ENCODE measurements around the gene RHOJ.
"Not testable (repeated sequence)": the region's sequence is repeated elsewhere in the genome, so short reads cannot be mapped to it uniquely, and the experiment has no call there.

The RHOJ gene

DNA sequence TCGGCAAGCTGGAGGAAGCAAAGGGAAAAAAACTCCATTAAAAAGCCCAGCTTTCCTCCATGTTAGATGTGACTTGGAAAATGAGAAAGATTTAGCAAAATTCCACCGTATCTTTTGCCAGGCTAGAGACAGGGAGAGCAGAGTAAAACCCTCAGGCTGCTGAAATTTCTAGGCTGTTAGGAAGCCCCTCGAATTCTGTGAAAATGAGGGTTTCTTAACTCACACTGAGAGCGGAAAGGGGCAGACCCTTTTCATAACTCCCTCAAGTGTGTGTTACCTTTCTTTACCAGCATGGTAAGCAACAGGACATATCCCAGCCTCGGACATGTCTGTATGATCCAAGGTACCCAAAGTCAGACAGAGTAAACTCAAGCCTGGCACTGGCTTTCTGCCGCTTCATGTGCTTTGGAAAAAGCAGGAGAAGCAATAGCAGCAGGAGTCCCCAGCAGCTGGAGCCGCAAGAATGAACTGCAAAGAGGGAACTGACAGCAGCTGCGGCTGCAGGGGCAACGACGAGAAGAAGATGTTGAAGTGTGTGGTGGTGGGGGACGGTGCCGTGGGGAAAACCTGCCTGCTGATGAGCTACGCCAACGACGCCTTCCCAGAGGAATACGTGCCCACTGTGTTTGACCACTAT, at the start of gene RHOJ:
TSS of gene RHOJ (plus strand) at position 37 of the 637 bp plus-strand sequence. CDS start at position 464, 427 bp downstream.
- peak; percentile 77 for DNase-seq (ENCODE audit: low spot score)

DNA sequence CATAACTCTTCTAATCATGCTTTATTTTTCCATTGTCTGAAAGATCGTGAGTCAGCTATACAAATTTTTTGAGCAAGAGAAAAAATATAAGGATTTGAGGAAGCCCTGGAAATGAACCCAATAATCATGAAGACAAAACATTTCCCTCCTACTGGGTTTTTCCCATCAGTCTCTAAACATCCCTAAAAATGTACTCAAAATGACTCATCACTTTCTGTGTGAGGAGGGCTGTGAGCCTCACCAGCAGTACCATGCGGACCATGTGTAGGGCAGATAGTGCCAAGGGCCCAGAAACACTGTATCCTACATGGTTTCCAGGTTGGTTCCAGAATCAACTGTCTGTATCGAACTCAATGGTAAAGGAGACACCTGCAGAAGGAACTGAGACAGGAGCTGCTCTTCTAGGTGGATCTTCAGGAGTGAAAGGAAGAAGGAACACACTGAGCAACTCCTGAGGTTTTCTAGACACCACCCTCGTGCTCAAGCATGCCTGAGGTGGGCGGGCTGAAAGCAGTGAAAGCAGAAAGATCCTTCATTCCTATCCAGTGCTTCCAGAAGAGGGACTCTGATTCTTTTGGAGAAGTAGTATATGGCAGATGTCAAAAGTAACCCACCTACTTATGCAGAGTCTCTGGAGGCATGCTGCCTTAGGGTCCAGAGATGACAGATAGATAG, 48.6 kb upstream of the RHOJ start:
- DNase-seq (ENCODE audit: low spot score) = no peak

DNA sequence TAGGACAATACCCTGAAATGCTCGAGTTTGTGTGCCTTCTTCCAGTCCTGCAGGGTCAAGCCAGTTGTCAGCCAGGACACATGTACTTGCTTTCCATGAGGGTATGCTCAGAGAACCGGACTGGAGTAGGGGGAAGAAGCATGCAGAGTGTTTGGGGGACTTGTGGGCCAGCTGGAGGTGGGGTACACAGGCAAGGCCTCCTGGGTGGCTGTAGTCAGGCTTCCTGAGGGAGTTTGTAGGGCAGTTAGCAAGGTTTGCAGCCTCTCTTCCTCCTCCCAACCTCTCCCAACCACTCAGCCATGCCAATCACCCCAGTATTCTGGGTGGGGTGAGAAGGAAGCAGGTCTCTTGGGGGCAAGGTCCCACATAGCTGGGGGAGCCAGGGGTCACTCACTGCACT, 47.0 kb upstream of the RHOJ start:
- DNase-seq (ENCODE audit: low spot score) = no peak

DNA sequence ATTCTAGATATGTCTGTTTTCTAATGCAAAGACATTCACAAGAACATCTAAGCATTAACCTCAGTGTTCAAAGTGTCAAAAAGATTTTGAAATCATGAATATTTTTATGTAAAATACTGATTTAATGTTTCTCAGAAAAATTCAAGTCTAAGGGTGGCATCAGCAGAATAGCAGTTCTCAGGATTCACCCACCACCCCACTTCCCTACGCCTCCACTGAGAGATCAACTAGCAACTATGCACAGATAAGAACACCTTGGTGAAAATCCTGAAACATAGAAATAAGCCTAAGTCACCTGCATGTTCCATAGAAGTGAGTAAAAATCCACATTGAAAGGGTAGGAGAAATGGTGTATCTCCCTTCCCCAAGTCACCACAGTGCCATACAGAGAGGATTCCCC, 40.9 kb upstream of the RHOJ start:
- no peak for DNase-seq (ENCODE audit: low spot score)

DNA sequence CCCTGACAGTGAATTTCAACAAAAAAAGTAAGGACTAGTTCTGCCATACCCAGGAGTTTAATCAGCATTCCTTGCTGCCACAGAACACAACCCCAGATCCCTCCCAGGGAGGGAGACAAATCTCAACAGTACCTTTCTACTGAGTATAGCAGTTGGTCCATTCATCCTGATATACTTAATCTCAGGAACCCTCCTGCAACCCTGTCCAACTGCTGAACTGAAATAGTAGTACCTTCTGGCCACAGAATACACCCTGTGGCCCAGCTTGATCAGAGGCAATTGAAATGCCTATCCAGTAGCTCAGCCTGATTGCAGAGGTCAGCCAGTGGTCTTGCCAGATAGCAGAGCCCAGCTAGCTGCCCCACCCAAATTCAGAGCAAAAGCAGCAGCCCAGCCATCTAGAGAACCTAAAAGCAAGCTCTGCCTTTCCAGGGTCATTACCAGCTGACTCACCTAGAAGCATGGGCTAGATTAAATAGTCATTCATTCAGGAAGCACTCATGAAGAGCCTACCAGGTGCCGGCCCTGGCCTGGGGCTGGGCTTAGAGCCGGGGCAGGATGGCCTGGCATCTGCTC, 40.0 kb upstream of the RHOJ start:
- DNase-seq (ENCODE audit: low spot score) = no peak

DNA sequence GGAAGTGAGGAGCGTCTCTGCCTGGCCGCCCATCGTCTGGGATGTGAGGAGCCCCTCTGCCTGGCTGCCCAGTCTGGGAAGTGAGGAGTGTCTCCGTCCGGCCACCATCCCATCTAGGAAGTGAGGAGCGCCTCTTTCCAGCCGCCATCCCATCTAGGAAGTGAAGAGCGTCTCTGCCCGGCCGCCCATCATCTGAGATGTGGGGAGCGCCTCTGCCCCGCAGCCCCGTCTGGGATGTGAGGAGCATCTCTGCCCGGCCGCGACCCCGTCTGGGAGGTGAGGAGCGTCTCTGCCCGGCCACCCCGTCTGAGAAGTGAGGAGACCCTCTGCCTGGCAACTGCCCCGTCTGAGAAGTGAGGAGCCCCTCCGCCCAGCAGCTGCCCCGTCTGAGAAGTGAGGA, 39.0 kb upstream of the RHOJ start:
- not testable (repeated sequence) for DNase-seq (ENCODE audit: low spot score)

DNA sequence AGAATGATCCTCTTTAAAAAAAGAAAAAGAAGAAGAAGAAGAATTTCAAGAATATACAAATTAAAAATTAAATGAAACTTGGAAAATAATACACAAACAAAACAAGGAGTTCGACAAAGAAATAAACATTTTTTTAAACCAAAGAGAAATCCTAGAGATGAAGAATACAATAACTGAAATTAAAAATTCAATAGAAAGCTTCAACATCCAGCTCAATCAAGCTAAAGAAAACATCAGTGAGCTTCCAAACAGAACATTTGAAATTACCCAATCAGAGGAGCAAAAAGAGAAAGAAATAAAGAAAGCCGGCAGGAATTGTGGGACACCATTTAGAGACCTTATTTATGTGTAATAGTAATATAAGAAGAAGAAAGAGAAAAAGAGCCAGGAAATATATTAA, 37.2 kb upstream of the RHOJ start:
- no peak for DNase-seq (ENCODE audit: low spot score)

DNA sequence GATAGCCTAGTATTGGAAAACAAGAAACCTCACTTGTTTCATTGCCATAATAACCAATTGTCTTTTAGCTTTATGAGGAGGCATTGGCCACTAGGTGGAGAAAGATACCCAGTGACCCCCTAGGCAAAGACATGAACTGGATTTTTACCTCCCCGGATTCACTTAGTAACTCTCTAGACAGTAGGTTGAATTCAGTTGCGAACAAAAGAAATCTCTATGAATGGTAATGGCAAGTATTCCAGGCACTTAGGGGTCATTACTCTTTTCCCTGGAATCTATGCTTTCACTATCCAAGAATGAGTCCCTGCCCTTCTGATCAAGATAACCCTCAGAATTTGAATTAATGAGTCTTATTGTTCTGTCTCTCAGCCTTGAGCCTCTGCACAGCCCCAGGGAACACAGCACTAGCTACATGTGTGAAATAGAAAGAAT, 29.5 kb upstream of the RHOJ start:
- DNase-seq (ENCODE audit: low spot score) = no peak

DNA sequence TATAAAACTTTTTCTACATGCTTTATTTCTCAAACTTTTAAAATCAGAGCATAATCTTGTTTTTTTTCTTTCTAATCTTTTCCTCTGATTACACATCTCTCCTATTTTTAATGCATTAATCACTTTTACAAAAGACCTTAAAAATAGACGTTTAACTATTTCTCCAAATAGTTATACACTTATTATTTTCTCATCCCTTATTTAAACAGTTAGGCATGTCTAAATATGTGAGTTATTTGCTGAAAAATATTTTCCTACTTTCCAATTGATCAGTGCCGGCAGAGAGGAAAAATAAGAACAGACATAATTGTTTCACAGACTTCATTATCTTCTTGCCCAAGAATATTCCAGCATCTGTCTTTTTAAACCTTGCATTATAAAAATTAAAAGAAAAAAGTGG, 28.7 kb upstream of the RHOJ start:
- DNase-seq (ENCODE audit: low spot score) = no peak

DNA sequence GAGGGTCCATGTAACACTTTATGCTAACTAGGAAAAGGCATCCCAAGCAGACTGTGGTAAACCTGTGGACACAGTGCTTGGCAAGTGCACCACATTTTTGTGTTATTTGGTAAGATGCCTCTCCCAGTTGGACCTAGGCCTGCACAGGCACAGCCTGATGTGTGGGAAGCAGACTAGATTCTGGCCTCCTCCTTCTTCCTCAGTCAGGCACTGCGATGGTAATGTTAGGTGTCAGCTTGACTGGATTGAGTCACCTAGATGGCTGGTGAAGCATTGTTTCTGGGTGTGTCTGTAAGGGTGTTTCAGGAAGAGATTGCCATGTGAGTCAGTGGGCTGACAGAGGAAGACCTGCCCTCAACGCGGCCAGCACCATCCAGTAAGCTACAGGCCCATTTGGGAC, 25.3 kb upstream of the RHOJ start:
- DNase-seq (ENCODE audit: low spot score) = no peak

DNA sequence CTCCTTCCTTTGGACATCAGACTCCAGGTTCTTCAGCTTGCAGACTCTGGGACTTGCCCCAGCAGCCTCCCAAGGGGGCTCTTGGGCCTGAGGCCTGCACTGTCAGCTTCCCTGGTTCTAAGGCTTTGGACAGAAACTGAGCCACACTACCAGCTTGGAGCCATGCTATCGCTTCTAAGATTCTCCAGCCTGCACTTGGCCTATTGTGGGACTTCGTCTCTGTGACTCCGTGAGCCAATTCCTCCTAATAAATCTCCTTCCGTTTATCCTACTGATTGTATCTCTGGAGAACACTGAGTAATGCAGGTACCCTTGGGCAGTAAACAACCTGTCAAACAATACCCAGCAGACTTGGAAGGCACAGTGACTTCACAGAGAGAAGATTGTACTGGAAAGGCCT, 24.9 kb upstream of the RHOJ start:
- no peak for DNase-seq (ENCODE audit: low spot score)

DNA sequence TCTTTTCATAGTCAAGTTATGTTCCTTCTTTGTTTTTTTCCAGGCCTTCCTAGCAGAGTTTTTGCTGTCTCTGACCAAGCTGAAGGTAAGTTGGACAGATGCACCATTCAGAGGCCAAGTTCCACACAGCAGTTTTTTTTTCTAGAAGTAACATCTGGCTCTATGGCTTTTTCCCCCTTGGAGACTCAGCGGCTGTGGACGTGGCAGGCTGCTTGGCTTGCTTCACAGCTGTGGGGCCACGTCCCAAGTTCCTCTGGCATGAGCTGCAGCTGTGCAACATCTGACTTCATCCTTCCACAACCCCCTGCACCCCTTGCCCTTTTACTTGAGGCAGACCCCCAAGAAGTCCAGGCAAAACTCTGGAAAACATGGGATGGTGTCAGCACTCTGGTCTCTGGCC, 24.2 kb upstream of the RHOJ start:
- no peak for DNase-seq (ENCODE audit: low spot score)

DNA sequence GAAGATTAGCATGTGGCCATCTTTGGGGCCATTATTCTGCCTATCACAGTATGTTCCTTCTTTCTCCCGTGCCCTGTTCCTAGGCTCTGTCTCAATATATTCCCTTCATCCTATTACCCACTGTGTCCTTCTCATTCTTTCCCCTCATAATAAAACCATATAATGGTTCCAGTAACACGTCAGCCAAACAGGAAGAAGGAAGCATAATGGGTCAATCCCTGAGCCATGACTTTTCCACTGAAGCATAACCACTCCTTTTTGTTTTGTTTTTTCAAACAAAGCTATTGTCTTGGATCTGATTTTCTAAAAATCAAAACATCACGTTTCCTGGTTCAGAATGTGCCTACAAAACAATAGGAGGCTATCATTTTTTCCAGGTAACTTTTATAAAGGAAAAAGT, 21.3 kb upstream of the RHOJ start:
- no peak for DNase-seq (ENCODE audit: low spot score)

DNA sequence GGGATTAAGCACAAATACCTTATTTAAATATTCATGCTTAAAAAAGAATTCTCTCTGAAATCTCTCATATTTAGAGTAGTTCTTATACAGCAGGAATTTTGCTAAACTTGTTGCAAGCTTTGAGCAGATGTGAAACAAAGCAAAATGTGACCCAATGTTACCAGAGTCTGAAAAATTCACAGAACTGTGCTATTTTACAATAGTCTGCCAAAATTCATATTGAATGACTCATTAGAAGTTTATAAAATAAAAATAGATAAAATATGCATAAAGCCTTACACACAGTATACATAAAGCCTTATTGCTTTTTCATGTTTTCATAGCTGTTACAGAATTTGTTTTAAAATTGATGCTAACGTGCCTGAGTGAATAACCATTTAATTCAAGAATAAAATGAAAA, 17.8 kb upstream of the RHOJ start:
- DNase-seq (ENCODE audit: low spot score) = no peak

DNA sequence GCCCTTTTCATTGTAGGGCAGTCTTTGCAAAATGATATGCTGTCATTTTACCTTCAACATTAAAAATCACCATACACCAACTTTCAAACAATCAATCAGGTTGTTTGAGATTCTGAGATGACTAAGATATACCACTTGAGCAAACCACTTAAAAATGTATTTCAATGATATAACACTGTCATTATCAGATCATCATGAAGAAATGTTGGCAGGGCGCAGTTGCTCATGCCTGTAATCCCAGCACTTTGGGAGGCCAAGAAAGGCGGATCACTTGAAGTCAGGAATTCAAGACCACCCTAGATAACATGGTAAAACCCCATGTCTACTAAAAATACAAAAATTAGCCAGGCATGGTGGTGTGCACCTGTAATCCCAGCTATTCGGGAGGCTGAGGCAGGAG, 13.0 kb upstream of the RHOJ start:
- DNase-seq (ENCODE audit: low spot score) = no peak

DNA sequence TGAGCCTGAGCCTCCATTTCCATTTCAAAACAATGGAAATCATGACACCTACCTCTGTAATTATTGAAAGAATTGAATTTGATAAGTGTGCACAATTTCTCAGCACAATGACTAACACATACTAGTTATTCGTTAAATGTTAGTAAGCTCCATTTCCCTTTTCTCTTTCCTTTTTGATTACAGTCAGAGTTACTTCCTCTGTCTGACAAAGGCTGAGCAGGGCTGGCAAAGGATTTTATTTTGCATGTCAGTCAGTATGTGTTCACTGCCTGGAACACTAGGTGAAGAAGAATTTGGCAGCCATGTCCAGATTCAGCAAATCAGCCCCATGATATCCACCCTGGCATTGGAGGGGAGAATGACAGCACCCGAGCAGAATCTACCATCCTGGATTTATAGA, 12.2 kb upstream of the RHOJ start:
- no peak for DNase-seq (ENCODE audit: low spot score)

DNA sequence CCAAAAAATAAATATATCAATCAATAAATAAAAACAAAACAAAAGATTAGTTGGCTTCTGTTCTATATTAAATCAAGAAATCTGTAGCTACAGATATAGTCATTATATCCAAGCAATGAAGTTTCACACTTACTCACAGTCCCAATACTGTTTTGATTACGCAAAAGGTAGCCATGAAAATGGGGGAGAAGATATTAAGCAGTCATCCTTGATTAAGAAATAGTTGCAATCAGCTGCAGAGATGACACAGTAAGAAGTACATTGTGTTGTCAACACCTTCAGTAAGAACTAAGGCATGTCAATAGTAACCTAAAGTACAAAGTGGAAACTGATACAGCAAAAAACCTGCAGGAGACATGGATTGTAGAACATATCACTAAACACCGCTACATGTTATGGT, 11.0 kb upstream of the RHOJ start:
- DNase-seq (ENCODE audit: low spot score) = no peak

DNA sequence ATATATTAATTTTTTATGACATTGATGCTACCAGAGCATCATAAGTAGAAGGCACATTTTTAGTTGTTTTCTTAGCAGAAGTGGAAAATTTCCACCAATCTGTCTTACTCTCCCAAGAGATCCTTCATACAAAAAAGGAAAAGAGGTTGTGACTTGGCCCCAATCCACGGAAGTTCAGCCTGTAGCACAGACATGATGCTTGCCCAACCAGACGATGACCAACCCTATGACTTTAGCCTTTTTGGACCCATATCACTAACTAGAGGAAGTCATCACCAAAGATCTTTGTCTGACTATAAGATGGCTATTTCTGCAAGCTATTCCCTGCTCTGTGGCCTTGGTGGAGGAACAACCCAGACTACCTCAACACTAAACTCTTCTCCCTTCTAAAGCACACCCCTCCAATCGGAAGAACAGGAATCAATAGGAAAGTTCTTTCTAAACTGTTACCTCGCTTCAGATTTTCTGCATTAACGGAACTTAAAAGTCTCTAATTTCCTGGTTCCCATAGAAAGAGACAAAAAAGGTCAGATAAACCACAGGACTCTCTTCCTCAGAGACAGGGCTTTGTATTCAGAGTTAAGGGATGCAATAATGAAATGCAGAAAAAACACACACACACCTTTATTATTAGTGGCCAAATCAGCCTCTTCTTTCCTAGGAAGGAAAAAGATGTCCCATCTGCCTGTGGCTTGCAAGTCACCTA, 4.1 kb upstream of the RHOJ start:
- no peak for DNase-seq (ENCODE audit: low spot score)

DNA sequence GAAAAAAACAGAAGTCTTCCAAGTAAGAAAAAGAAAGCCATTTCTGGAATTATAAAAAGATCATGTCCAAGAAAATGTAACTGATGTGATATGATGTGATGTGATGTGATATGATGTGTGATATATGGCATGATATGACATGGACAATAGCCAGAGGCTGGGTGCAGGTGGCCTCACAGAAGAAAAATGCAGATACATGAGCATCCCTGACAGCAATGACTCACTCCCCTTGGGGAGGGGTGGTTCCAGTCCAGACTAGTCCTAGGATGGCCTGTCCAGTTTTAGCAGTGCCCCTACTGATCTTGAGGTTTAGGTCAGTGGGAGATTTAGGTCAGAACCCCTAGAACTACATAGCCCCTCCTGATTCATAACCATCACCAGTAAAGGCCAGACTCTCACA, 3.5 kb upstream of the RHOJ start:
- DNase-seq (ENCODE audit: low spot score) = no peak

DNA sequence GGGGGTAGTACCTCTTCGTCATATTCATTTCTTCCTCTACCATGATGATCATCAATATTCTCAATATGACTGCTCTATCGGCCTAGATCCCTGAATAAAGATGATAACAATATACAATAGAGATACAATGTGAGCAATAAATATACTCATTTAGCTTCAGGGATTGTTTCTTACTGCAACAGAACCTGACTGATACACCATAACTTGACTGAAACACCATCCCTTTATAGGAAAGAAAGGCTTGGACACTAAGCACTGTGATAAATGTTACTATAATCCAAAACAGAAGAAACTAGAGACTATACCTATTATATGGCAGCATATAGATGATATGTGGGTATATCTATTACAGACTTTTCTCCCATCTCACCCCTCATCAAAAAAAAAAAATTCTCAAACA, 1.2 kb upstream of the RHOJ start:
- DNase-seq (ENCODE audit: low spot score) = no peak

DNA sequence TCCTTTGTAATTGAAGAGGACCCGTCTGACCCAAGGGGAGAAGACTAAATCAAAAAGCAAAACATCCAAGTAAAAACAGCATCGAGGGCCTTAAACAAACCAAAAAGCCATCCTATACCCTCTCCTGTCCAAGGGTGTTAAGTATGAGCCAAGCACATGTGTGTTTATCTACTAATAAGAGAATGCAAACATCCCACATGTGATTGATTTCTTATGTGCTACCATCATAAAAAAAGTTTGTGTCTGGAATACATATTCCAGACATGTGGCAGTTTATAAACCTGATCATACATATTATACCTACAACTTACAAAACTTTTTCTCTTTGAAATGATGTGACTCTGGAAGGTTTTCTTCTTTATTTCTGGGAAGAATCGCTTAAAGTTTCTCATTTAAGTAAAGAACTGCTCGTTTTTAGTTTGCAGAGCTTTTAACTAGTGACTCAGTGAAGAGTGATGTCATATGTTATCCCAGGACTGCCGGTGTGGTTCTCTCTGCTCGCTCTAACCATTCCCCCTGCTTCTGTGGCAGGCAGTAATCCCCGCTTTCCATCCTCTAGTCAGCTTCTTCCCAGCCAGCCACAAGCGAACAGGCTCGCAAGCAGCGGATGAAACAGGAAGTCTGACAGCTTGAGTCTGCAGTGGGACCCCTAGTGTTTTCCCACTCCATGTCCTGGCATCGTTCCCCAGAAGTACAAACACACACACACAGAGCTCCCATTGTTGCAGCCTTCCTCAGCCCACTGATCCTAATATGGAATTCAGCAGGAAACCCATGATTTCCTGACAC, 431 bp upstream of the RHOJ start:
- DNase-seq (ENCODE audit: low spot score) = peak; percentile 80

DNA sequence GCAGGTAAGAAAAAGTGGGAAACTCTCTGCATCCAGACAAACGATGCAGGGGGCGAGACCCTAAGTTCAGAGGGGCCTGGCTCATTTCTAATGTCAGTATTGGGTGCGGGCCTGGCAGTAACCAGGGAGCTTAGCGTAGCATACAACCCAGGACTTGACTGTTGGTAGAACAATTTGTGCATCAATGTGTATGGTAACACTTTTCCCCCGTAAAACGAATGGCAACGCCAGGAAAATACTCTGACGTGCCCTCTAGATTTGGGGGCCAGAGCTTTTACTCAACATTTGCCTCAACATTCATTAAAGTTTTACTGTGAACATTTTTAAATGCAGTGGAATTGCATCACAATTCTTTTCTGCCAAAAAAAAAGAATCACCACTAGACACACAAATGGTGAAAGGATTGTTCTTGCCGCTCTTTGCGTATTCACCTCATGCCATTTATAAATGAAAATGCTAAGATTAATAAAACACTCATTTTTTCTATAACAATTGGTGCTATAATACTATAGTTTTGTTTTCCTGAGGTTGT, 867 bp downstream of the RHOJ start:
- DNase-seq (ENCODE audit: low spot score) = no peak

Measured in ecto neural progenitor cell (in vitro differentiated cells).